HEK293 (cell line): ENCODE measurements around the gene PTGFRN.
A peak's percentile ranks its signal among the peaks of the same experiment; 100 is the strongest.

Experiments
- GLIS1 ChIP-seq: fragments of 450-650 bp; formaldehyde crosslinking; IDR thresholded peaks from 2 replicates; pipeline ENCODE4 v1.5.1; 2016; ENCODE audit warnings: missing biosample characterization, missing genetic modification characterization
- GLIS2 ChIP-seq: fragments of 450-650 bp; formaldehyde crosslinking; IDR thresholded peaks from 2 replicates; pipeline ENCODE4 v1.5.1; 2016; ENCODE audit warnings: missing biosample characterization, missing genetic modification characterization
- HOXA7 ChIP-seq: sonication (generic); formaldehyde crosslinking; IDR thresholded peaks from 2 replicates; pipeline ENCODE4 v1.8.1; 2022; ENCODE audit warnings: missing genetic modification reagents, borderline replicate concordance
- OVOL3 ChIP-seq: fragments of 450-650 bp; formaldehyde crosslinking; IDR thresholded peaks from 2 replicates; pipeline ENCODE4 v1.5.1; 2016; ENCODE audit warnings: missing biosample characterization, missing genetic modification characterization
- PRDM6 ChIP-seq: fragments of 450-650 bp; formaldehyde crosslinking; IDR thresholded peaks from 2 replicates; pipeline ENCODE4 v1.5.1; 2017; ENCODE audit warnings: missing biosample characterization, missing genetic modification characterization
- SCRT2 ChIP-seq: fragments of 450-650 bp; formaldehyde crosslinking; IDR thresholded peaks from 2 replicates; pipeline ENCODE4 v1.5.1; 2016; ENCODE audit warnings: missing biosample characterization, missing genetic modification characterization
- SETDB1 ChIP-seq: IDR thresholded peaks from one replicate; pipeline ENCODE4 v1.6.1; 2017; ENCODE audit warnings: mild to moderate bottlenecking, low read length, moderate library complexity, mixed read lengths; ENCODE audit not compliant: insufficient read length
- SP7 ChIP-seq: fragments of 450-650 bp; formaldehyde crosslinking; IDR thresholded peaks from 2 replicates; pipeline ENCODE4 v1.5.1; 2016; ENCODE audit warnings: missing biosample characterization, missing genetic modification characterization
- TRIM28 ChIP-seq: IDR thresholded peaks from 2 replicates; pipeline ENCODE4 v1.6.1; 2011; ENCODE audit warnings: low read length, control low read depth, borderline replicate concordance
- ZBTB20 ChIP-seq: fragments of 450-650 bp; formaldehyde crosslinking; IDR thresholded peaks from 2 replicates; pipeline ENCODE4 v1.5.1; 2016; ENCODE audit warnings: missing biosample characterization, missing genetic modification characterization
- ZBTB48 ChIP-seq: fragments of 450-650 bp; formaldehyde crosslinking; IDR thresholded peaks from 2 replicates; pipeline ENCODE4 v1.5.1; 2016; ENCODE audit warnings: missing biosample characterization, missing genetic modification characterization
- ZFHX2 ChIP-seq: fragments of 450-650 bp; formaldehyde crosslinking; conservative IDR thresholded peaks from 2 replicates; pipeline ENCODE4 v1.5.1; 2016; ENCODE audit warnings: missing biosample characterization, missing genetic modification characterization
- ZNF146 ChIP-seq: fragments of 450-650 bp; formaldehyde crosslinking; IDR thresholded peaks from 2 replicates; pipeline ENCODE4 v1.5.1; 2016; ENCODE audit warnings: missing biosample characterization, missing genetic modification characterization
- ZNF148 ChIP-seq: fragments of 450-650 bp; formaldehyde crosslinking; IDR thresholded peaks from 2 replicates; pipeline ENCODE4 v1.5.0; 2017; ENCODE audit warnings: missing biosample characterization, missing genetic modification characterization, borderline replicate concordance
- ZNF221 ChIP-seq: fragments of 450-650 bp; formaldehyde crosslinking; IDR thresholded peaks from 2 replicates; pipeline ENCODE4 v1.5.1; 2017; ENCODE audit warnings: missing biosample characterization, missing genetic modification characterization, borderline replicate concordance
- ZNF26 ChIP-seq: fragments of 450-650 bp; formaldehyde crosslinking; IDR thresholded peaks from 2 replicates; pipeline ENCODE4 v1.5.1; 2016; ENCODE audit warnings: missing biosample characterization, missing genetic modification characterization
- ZNF266 ChIP-seq: fragments of 450-650 bp; formaldehyde crosslinking; IDR thresholded peaks from 2 replicates; pipeline ENCODE4 v1.5.1; 2016; ENCODE audit warnings: missing biosample characterization, missing genetic modification characterization, low read depth
- ZNF280D ChIP-seq: fragments of 450-650 bp; formaldehyde crosslinking; IDR thresholded peaks from 2 replicates; pipeline ENCODE4 v1.5.1; 2016; ENCODE audit warnings: missing biosample characterization, missing genetic modification characterization
- ZNF302 ChIP-seq: fragments of 450-650 bp; formaldehyde crosslinking; IDR thresholded peaks from 2 replicates; pipeline ENCODE4 v1.5.1; 2016; ENCODE audit warnings: missing biosample characterization, missing genetic modification characterization, low read depth
- ZNF362 ChIP-seq: fragments of 450-650 bp; formaldehyde crosslinking; IDR thresholded peaks from 2 replicates; pipeline ENCODE4 v1.5.1; 2016; ENCODE audit warnings: missing biosample characterization, missing genetic modification characterization
- ZNF37A ChIP-seq: fragments of 450-650 bp; IDR thresholded peaks from 2 replicates; pipeline ENCODE4 v1.5.1; 2018; ENCODE audit warnings: missing biosample characterization, missing genetic modification characterization
- ZNF529 ChIP-seq: fragments of 450-650 bp; formaldehyde crosslinking; IDR thresholded peaks from 2 replicates; pipeline ENCODE4 v1.5.1; 2017; ENCODE audit warnings: missing genetic modification characterization, missing biosample characterization; ENCODE audit not compliant: insufficient replicate concordance
- ZNF558 ChIP-seq: fragments of 450-650 bp; formaldehyde crosslinking; IDR thresholded peaks from 2 replicates; pipeline ENCODE4 v1.5.1; 2016; ENCODE audit warnings: missing biosample characterization, missing genetic modification characterization
- ZNF560 ChIP-seq: fragments of 450-650 bp; formaldehyde crosslinking; IDR thresholded peaks from 2 replicates; pipeline ENCODE4 v1.5.1; 2017; ENCODE audit warnings: missing biosample characterization, missing genetic modification characterization, borderline replicate concordance
- ZNF571 ChIP-seq: fragments of 450-650 bp; formaldehyde crosslinking; IDR thresholded peaks from 2 replicates; pipeline ENCODE4 v1.5.0; 2017; ENCODE audit warnings: missing biosample characterization, missing genetic modification characterization
- ZNF660 ChIP-seq: fragments of 450-650 bp; IDR thresholded peaks from 2 replicates; pipeline ENCODE4 v1.5.1; 2018; ENCODE audit warnings: missing biosample characterization, mild to moderate bottlenecking, missing genetic modification characterization
- ZSCAN23 ChIP-seq: fragments of 450-650 bp; formaldehyde crosslinking; IDR thresholded peaks from 2 replicates; pipeline ENCODE4 v1.5.1; 2016; ENCODE audit warnings: missing biosample characterization, missing genetic modification characterization
- ZXDB ChIP-seq: fragments of 450-650 bp; formaldehyde crosslinking; IDR thresholded peaks from 2 replicates; pipeline ENCODE4 v1.5.1; 2016; ENCODE audit warnings: missing biosample characterization, missing genetic modification characterization

The PTGFRN gene

GRCh38 chr1:116878804-116879477 lies 30.8 kb upstream of the PTGFRN start (continued):
- TF ChIP-seq SP7 (tag by site-specific recombination) (0 out of 2 replicates have a peak, but pooled peaks have one; percentile 45), ZNF146 (tag by site-specific recombination) (no peak), ZNF26 (tag by site-specific recombination) (no peak), ZNF266 (no peak), ZBTB20 (no peak; the same call in 1 of the 2 replicates), ZNF302 (tag by site-specific recombination) (no peak), SETDB1 (no peak), ZNF558 (tag by site-specific recombination) (0 out of 2 replicates have a peak, but pooled peaks have one; percentile 27), HOXA7 (CRISPR knock-in tag) (no peak), ZNF529 (no peak), ZNF660 (tag by site-specific recombination) (no peak; the same call in 1 of the 2 replicates), GLIS1 (tag by site-specific recombination) (peak; percentile 90), ZNF560 (tag by site-specific recombination) (no peak), ZXDB (tag by site-specific recombination) (peak; percentile 70; the same call in 1 of the 2 replicates), OVOL3 (tag by site-specific recombination) (no peak), ZNF221 (no peak), ZNF148 (tag by site-specific recombination) (no peak), ZFHX2 (tag by site-specific recombination) (no peak), ZBTB48 (tag by site-specific recombination) (peak; percentile 66; the same call in 1 of the 2 replicates), ZNF571 (no peak), ZSCAN23 (tag by site-specific recombination) (no peak), GLIS2 (peak; percentile 76), ZNF37A (tag by site-specific recombination) (no peak), SCRT2 (tag by site-specific recombination) (peak; percentile 47; the same call in 1 of the 2 replicates), ZNF280D (tag by site-specific recombination) (no peak), ZNF362 (peak; percentile 34; the same call in 1 of the 2 replicates), PRDM6 (peak; percentile 64), TRIM28 (peak; percentile 98)
